Vagina (tissue), 2 donors: ENCODE measurements around the gene TSPAN9.

Experiments
- POLR2A ChIP-seq, 2 donors: fragments of 450-650 bp; IDR thresholded peaks; one replicate each; pipeline ENCODE4 v1.6.1; 2017; ENCODE audit warnings: antibody characterized with exemption in 2 of 2, mild to moderate bottlenecking in 2 of 2, moderate library complexity in 2 of 2
- TF ChIP-seq, protein P1 (sequence below), 3 experiments: fragments of 450-650 bp in 2 of 3; fragments of 200-600 bp in 1 of 3; sonication (generic) in 1 of 3; IDR thresholded peaks; one replicate each; pipeline ENCODE4 v1.5.1; 2017 to 2019; ENCODE audit warnings: antibody characterized with exemption in 3 of 3, mild to moderate bottlenecking in 2 of 3, moderate library complexity in 2 of 3

- TF ChIP-seq POLR2A (IDR thresholded peaks at IDR 0.05): no peak
- TF ChIP-seq, protein P1, sequence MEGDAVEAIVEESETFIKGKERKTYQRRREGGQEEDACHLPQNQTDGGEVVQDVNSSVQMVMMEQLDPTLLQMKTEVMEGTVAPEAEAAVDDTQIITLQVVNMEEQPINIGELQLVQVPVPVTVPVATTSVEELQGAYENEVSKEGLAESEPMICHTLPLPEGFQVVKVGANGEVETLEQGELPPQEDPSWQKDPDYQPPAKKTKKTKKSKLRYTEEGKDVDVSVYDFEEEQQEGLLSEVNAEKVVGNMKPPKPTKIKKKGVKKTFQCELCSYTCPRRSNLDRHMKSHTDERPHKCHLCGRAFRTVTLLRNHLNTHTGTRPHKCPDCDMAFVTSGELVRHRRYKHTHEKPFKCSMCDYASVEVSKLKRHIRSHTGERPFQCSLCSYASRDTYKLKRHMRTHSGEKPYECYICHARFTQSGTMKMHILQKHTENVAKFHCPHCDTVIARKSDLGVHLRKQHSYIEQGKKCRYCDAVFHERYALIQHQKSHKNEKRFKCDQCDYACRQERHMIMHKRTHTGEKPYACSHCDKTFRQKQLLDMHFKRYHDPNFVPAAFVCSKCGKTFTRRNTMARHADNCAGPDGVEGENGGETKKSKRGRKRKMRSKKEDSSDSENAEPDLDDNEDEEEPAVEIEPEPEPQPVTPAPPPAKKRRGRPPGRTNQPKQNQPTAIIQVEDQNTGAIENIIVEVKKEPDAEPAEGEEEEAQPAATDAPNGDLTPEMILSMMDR (IDR thresholded peaks at IDR 0.05): no peak
Observed at GRCh38 chr12:3157581-3158323, 80.6 kb downstream of the TSPAN9 start.
